ENCODE results near the gene LRRC4C.
"Not testable (repeated sequence)": the region's sequence is repeated elsewhere in the genome, so short reads cannot be mapped to it uniquely, and the experiment has no call there.

The LRRC4C gene

GRCh38 chr11:40203606-40204005, 1255.8 kb downstream of the LRRC4C start:
- no peak for DNase-seq

- no peak for DNase-seq
These were observed 1256.7 kb downstream of the LRRC4C start for GRCh38 chr11:40202589-40203270.

GRCh38 chr11:40192590-40192989, 1266.9 kb downstream of the LRRC4C start:
- DNase-seq = not testable (repeated sequence)

GRCh38 chr11:40190294-40190693, 1269.2 kb downstream of the LRRC4C start:
- no peak for DNase-seq

- DNase-seq = no peak
These were observed 1270.6 kb downstream of the LRRC4C start for GRCh38 chr11:40188848-40189247.

GRCh38 chr11:40187295-40187694, 1272.2 kb downstream of the LRRC4C start:
- no peak for DNase-seq

GRCh38 chr11:40186437-40187263, 1272.8 kb downstream of the LRRC4C start:
- DNase-seq = no peak

GRCh38 chr11:40185793-40186192, 1273.7 kb downstream of the LRRC4C start:
- DNase-seq = no peak

GRCh38 chr11:40183073-40184064, 1276.1 kb downstream of the LRRC4C start:
- no peak for DNase-seq

- DNase-seq = no peak
These were observed 1279.9 kb downstream of the LRRC4C start for GRCh38 chr11:40179541-40179940.

- no peak for DNase-seq
These were observed 1281.0 kb downstream of the LRRC4C start for GRCh38 chr11:40178470-40178869.

- no peak for DNase-seq
These were observed 1283.5 kb downstream of the LRRC4C start for GRCh38 chr11:40175980-40176379.

GRCh38 chr11:40170078-40170477, 1289.4 kb downstream of the LRRC4C start:
- DNase-seq = no peak

GRCh38 chr11:40168414-40168813, 1291.0 kb downstream of the LRRC4C start:
- no peak for DNase-seq

GRCh38 chr11:40167805-40168204, 1291.6 kb downstream of the LRRC4C start:
- DNase-seq = not testable (repeated sequence)

GRCh38 chr11:40166892-40167291, 1292.6 kb downstream of the LRRC4C start:
- no peak for DNase-seq

GRCh38 chr11:40162901-40163883, 1296.3 kb downstream of the LRRC4C start:
- no peak for DNase-seq

GRCh38 chr11:40161854-40162410, 1297.5 kb downstream of the LRRC4C start:
- DNase-seq = no peak

GRCh38 chr11:40160418-40160817, 1299.0 kb downstream of the LRRC4C start:
- DNase-seq = no peak

- peak; percentile 14 for DNase-seq
These were observed 1309.7 kb downstream of the LRRC4C start for GRCh38 chr11:40149721-40150120.

- peak; percentile 9 for DNase-seq
These were observed 1318.9 kb downstream of the LRRC4C start for GRCh38 chr11:40140560-40140959.

Data from fibroblast of skin of right biceps (primary cell).